DMS114 treated with DMSO at 0.1 percent for 48 hours (cell line): ENCODE data around the gene CASZ1.

ENCODE experiments used
- DNase-seq: peaks from one replicate; lab custom pipeline; 2025; ENCODE audit not compliant: unreplicated experiment; lab: John Stamatoyannopoulos, UW

CASZ1 gene

GRCh38 chr1:10641976-10642375 lies 154.5 kb downstream of the CASZ1 start:
- DNase-seq, result no peak

DNA sequence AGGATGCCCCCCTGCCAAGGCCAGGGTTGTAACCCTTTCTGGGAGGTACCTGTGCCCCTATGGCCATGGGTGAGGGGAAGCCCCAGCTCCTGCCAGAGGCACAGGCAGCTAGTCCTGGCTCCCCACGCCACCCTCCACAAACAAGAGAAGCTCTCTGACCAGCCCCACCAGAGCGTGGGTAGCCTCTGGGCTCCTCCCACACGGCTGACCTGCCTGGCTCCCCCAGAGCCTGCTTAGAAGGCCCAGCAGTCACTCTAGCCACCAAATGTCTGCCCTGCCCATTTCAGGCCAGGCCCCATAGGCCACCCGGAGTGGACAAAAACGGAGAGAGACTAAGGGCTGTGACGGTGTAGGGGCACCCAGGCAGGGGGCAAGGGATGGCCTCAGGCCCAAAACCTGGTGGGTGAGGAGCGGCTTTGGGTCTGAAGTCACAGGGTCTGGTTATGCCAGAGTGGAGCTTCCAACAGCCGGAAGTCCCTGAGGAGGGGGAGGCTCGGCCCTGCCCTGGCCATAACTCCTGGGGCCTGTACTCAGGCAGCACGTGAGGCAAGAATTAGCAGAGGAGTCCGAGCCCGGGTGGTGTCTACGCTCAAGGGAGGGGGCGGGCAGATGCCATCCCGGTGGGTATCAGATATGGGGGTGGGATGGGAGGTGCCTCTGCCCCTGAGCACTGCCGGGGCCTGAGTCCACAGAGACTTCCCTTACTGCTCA lies 155.4 kb downstream of the CASZ1 start:
- no peak for DNase-seq

DNA sequence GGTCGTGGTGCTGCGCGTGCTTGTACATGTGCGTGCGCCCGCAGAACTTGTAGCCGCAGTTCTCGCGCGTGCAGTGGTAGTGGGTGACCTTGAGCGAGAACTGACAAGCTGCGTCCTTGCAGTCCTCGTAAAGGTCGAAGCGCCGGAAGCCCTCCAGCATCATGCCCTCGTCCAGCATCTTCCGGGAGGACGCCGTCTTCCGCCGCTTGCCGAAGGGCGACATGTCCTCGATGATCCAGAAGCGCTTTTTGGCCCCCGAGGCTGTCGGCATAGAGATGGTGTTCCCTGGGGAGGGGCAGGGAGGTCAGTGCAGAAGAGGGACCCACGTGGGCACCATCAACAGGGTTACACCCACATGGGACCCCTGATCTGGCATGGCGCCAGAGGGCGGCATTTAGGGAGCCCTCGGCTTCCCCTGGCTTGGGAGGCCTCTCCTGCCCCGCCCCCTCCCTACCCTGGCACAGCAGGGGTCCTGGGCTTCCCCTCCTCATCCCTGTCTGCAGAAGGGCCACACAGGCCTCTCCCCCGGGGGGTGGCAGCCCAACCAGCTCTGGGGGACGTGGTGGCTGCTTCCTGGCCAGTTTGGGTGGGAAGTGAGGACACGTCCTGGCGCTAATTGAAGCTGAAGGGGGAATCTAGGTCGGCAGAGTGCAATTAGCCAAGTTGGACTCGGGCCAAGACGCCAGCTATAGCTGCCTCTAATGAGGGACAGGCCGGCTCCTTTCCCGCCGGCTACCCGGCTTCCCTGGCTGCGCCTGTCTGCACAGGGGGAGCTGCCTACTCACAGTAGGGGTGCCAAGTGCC lies 156.5 kb downstream of the CASZ1 start:
- no peak for DNase-seq

GRCh38 chr1:10639011-10639774 lies 157.3 kb downstream of the CASZ1 start:
- DNase-seq, result no peak

DNA sequence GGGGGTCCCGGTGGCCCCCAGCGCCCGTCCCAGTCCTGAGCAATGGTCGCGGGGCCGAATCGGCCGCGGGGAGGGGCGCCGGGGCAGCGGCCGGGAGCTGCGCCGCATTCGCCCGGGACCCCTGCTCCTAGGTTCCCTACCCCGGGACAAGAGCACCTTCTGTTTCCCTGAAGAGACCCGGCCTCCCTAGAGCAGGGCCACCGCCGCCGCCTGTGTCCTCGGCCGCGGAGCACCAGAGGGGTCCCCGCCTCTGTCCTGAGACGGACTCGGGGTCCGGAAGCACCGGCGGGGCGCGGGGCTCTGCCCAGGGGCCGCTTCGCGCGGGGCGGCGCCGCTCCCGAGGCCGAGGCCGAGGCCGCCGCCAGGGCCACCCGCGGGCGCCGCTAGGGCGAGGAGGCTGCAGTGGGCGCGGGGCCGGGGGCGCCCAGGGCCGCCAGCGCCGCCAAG lies 157.9 kb downstream of the CASZ1 start:
- no peak for DNase-seq

GRCh38 chr1:10637834-10638558 lies 158.4 kb downstream of the CASZ1 start:
- DNase-seq, result no peak

GRCh38 chr1:10637400-10637799 lies 159.0 kb downstream of the CASZ1 start:
- DNase-seq, result no peak

DNA sequence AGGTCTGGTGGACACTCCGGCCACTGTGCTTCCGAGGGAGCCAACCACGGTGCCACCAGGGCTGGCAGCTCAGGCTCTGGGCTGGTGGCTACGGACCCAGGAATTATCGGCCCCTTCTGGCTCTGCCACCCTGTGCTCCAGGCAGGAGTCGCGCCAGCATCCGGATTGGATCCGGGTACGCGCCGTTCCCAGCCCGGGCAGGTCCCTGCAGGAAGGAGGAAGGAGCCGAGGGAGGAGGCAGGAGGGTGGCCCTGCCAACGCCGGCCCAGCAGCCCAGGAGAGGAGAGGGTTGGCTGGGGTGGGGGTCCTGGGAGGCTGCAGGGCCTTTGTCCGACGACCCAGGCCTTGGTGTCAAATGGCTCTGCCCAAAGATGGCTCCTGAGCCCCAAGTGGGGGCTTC lies 160.5 kb downstream of the CASZ1 start:
- DNase-seq, result no peak

- no peak for DNase-seq
These were observed 161.2 kb downstream of the CASZ1 start for GRCh38 chr1:10635085-10635896.

- DNase-seq, result no peak
These were observed 161.9 kb downstream of the CASZ1 start for GRCh38 chr1:10634428-10635084.

GRCh38 chr1:10634075-10634427 lies 162.4 kb downstream of the CASZ1 start:
- DNase-seq, result no peak

- no peak for DNase-seq
These were observed 163.0 kb downstream of the CASZ1 start for GRCh38 chr1:10633416-10633815.

GRCh38 chr1:10632691-10633090 lies 163.8 kb downstream of the CASZ1 start:
- no peak for DNase-seq

DNA sequence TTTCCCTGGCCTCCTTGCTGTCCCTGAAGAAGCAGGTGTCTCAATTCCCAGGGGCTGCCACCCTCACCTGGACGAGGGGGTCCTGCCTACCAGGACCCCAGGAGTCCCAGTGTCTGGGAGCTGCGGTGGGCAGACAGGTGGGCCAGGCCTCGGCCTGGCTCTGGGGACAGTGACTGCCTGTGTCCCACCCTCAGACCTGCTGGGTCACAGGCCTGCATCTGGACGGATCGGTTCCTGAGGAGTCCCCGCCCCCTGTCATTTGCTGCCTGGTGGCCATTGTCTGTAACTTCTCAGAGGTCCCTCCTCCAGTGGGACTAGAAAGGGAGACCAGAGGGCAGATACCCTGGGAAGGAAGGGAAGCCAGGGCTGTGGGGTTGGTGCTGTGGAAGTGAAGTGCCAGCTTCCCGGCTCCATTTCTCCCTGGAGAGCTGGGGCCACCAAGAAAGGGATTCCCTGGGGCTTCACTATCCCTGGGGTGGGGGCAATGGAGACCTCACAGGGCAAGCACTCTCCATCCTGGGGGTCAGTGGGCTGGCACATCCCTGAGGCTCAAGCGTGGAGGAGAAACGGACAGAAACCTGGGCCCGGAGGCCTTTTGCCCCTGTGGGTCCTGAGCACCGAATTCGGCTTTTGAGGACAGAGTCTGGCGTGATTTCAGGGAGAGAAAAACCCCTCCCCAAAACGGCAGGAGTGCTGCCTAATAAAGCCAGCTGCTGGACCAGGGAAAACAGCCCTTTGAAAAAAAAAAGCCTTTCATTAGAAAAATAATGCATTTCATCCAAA lies 164.4 kb downstream of the CASZ1 start:
- DNase-seq, result no peak

DNA sequence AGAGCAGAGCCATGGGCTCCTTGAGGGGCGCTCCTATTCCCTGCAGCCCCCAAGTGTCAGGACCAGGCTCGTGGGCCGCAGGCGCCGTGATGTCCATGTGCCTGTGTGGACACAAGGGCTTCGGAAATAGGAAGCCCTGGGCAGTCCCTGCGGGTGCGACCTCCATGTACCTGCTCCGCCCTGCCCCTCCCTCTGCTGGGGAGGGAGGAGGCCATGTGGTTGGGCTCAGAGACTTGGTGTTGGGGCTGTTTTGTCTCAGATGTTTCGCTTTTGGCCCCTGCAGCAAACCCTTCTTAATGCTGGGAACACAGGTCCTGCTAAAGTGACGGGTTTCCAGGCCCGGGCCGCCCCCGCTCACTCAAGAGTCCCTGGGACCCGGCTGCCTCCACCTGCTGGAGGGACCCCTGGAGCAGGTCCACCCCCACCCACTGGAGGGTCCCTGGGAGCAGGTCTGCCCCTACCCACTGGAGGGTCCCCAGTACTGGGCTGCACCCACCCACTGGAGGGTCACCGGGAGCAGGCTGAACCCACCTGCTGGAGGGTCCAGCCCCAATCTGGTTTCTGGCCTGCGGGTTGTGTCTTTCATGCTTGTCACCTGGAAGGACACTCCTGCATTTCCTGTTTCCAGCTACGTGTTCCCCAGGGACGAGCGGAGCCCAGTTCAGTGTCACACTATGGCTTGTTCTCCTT lies 165.2 kb downstream of the CASZ1 start:
- no peak for DNase-seq

- no peak for DNase-seq
These were observed 165.8 kb downstream of the CASZ1 start for GRCh38 chr1:10630661-10631120.

DNA sequence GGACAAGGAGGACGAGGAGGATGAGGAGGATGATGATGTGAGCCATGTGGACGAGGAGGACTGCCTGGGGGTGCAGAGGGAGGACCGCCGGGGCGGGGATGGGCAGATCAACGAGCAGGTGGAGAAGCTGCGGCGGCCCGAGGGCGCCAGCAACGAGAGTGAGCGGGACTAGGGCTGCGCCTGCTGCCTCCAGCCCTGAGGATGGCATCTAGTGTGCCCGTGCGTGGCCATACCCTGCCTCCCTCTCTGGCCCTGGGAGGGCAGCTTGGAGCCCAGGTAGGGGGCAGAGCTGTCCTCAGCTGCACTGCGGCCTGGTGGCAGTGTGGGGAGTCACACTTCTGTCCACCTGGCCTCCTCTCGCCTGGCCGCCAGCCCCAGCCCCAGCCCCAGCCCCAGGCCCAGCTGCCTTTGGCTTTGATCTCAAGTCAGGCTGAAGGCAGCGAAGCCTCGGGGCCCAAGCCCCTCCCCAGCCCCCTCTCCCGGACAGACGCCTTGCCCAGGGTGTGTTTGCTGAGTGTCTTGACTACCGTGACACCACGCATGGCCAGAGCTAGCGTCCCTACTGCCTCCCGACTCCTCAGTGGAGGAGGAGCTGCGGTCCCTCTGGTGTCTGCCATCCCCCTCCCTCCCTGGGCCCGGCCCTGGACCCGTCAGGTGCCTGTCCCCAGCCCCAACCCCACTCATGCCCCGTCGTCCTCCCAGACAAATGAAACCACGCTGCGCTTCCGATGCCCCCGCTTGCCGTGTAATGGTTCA lies 166.5 kb downstream of the CASZ1 start:
- no peak for DNase-seq
